Cardiac muscle cell (in vitro differentiated cells and primary cell): ENCODE measurements around the gene STXBP5. TPM values are rescaled to one million over a fixed set of nuclear protein-coding genes. Genes with fewer than 3 reads are reported as not detected.

Experiments used
- DNase-seq, 2 donors: peaks; one replicate each; pipeline versions ENCODE4 v3.0.0 to v3.0.0-alpha.2; 2010 to 2017; ENCODE audit warnings: low read depth in 1 of 2, low spot score in 1 of 2
- H3K27ac ChIP-seq: fragments of 200-600 bp; sonication (generic); 2 replicates; pipeline ENCODE4 v1.5.1; 2016
- H3K27me3 ChIP-seq: fragments of 200-600 bp; sonication (generic); 2 replicates; pipeline ENCODE4 v1.6.0; 2016; ENCODE audit warnings: control low read depth
- H3K36me3 ChIP-seq: fragments of 200-600 bp; sonication (generic); 2 replicates; pipeline ENCODE4 v1.5.1; 2016; ENCODE audit warnings: control low read depth
- H3K4me1 ChIP-seq: fragments of 200-600 bp; sonication (generic); 2 replicates; pipeline ENCODE4 v1.8.1; 2017; ENCODE audit warnings: low read depth, mild to moderate bottlenecking, mixed run types
- H3K4me3 ChIP-seq: fragments of 200-600 bp; sonication (generic); 2 replicates; pipeline ENCODE4 v1.5.1; 2016; ENCODE audit warnings: mild to moderate bottlenecking
- H3K9me3 ChIP-seq: fragments of 200-600 bp; sonication (generic); 2 replicates; pipeline ENCODE4 v1.5.1; 2017; ENCODE audit warnings: low read depth, mild to moderate bottlenecking, control low read depth
- CTCF ChIP-seq: IDR thresholded peaks from 2 replicates; pipeline ENCODE4 v1.5.1; 2012; ENCODE audit warnings: low read depth, mild to moderate bottlenecking, low read length
- polyA plus RNA-seq: library from polyadenylated mRNA; unstranded; fragments of >200 nt; fragmentation: Nextera tagmentation; extraction: Ambion mirVana; gene quantifications from 2 replicates; pipeline ENCODE4 v1.2.1, GENCODE V29; 2016
- total RNA-seq: library from RNA; depleted of rRNA; stranded (reverse); fragments of >200 nt; gene quantifications from 2 replicates; pipeline ENCODE4 v1.2.3, GENCODE V29; 2016

Gene STXBP5
- total and polyA plus RNA-seq, 2 experiments from 2014 or later = 2.9 to 5.3 TPM

GRCh38 chr6:147217840-147218404 lies 13.7 kb downstream of the STXBP5 start:
- Histone ChIP-seq H3K4me1 (peaks cover 15% of the 10 kb centered on the region), H3K27ac (no peak overlapping the region), H3K27me3 (no peaks in the 10 kb centered on the region), H3K36me3 (no peaks in the 10 kb centered on the region), H3K9me3 (no peaks in the 10 kb centered on the region), H3K4me3 (no peak overlapping the region)
- no peak for DNase-seq
- no peak for TF ChIP-seq CTCF

- no peaks in the 10 kb centered on the region for H3K36me3 ChIP-seq
These were observed 14.6 kb downstream of the STXBP5 start for GRCh38 chr6:147218797-147219196.

DNA sequence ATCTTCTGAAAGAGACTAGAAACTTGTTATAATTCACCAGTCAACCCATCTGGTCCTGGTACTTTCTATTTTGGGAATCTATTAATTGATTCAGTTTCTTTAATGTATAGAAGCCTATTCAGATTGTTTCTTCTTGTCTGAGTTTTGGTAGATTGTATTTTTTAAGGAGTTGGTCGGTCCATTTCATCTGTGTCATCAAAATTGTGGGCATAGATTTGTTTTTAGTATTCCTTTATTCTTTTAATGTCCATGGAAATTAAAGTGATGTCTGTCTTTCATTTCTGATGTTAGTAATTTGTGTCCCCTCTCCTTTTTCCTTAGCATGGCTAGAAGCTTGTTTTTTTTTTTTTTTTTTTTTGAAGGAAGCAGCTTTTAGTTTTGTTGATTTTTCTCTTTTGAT lies 15.2 kb downstream of the STXBP5 start:
- no peak for TF ChIP-seq CTCF
- no peaks in the 10 kb centered on the region for H3K9me3 ChIP-seq
- no peak for DNase-seq
- H3K27me3 ChIP-seq = no peaks in the 10 kb centered on the region
- no peaks in the 10 kb centered on the region for H3K36me3 ChIP-seq
- no peak overlapping the region for H3K4me3 ChIP-seq
- peaks cover 15% of the 10 kb centered on the region for H3K4me1 ChIP-seq
- no peak overlapping the region for H3K27ac ChIP-seq

More at GRCh38 chr6:147218797-147219196, 14.6 kb downstream of the STXBP5 start:
- H3K9me3 ChIP-seq = no peaks in the 10 kb centered on the region
- H3K27me3 ChIP-seq = no peaks in the 10 kb centered on the region
- no peak for DNase-seq
- H3K27ac ChIP-seq = no peak overlapping the region
- H3K4me3 ChIP-seq = no peak overlapping the region
- no peak for TF ChIP-seq CTCF
- H3K4me1 ChIP-seq = peaks cover 15% of the 10 kb centered on the region

DNA sequence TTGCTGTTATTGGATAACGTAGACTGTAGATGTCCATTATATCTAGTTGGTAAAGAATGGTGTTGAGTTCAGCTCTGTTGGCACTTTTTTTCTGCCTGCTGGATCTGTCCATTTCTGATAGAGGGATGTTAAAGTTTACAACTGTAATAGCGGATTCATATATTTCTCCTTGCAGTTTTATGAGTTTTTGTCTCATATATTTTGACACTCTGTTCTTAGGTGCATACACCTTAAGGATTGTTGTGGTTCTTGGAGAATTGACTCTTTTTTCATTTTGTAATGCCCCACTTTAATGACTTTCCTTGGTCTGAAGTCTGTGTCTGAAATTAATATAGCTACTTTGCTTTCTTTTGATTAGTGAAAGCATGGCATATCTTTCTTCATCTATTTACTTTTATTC lies 16.1 kb downstream of the STXBP5 start:
- H3K4me1 ChIP-seq = peaks cover 15% of the 10 kb centered on the region
- TF ChIP-seq CTCF = no peak
- H3K36me3 ChIP-seq = no peaks in the 10 kb centered on the region
- no peak overlapping the region for H3K27ac ChIP-seq
- H3K27me3 ChIP-seq = no peaks in the 10 kb centered on the region
- H3K9me3 ChIP-seq = no peaks in the 10 kb centered on the region
- no peak overlapping the region for H3K4me3 ChIP-seq
- DNase-seq = no peak

GRCh38 chr6:147221739-147222138 lies 17.5 kb downstream of the STXBP5 start:
- Histone ChIP-seq H3K36me3 (no peaks in the 10 kb centered on the region), H3K27me3 (no peaks in the 10 kb centered on the region), H3K4me3 (no peak overlapping the region), H3K4me1 (peaks cover 15% of the 10 kb centered on the region), H3K9me3 (no peaks in the 10 kb centered on the region), H3K27ac (no peak overlapping the region)
- no peak for DNase-seq
- TF ChIP-seq CTCF = no peak
